ENCODE data around the gene DHX36.

Gene DHX36

GRCh38 chr3:154285221-154285620, 39.1 kb downstream of the DHX36 start:
- DNase-seq: no peak

- no peak for DNase-seq
Measured at GRCh38 chr3:154280161-154280560, 44.1 kb downstream of the DHX36 start.

GRCh38 chr3:154275965-154276364, 48.3 kb downstream of the DHX36 start:
- DNase-seq: no peak

- no peak for DNase-seq
Measured at GRCh38 chr3:154275292-154275691, 49.0 kb downstream of the DHX36 start.

GRCh38 chr3:154274348-154274747, 49.9 kb downstream of the DHX36 start:
- no peak for DNase-seq

GRCh38 chr3:154273381-154273780, 50.9 kb downstream of the DHX36 start:
- DNase-seq: no peak

GRCh38 chr3:154254527-154254926, 69.8 kb downstream of the DHX36 start:
- DNase-seq: no peak

GRCh38 chr3:154252759-154253638, 71.3 kb downstream of the DHX36 start:
- peak; percentile 18 to 60 for DNase-seq

- no peak for DNase-seq
Measured at GRCh38 chr3:154251610-154252009, 72.7 kb downstream of the DHX36 start.

- no peak for DNase-seq
Measured at GRCh38 chr3:154250291-154250690, 74.0 kb downstream of the DHX36 start.

GRCh38 chr3:154247806-154248415, 76.4 kb downstream of the DHX36 start:
- no peak for DNase-seq

GRCh38 chr3:154244644-154245043, 79.6 kb downstream of the DHX36 start:
- no peak for DNase-seq

- DNase-seq: no peak
Measured at GRCh38 chr3:154243353-154243752, 80.9 kb downstream of the DHX36 start.

GRCh38 chr3:154242766-154243165, 81.5 kb downstream of the DHX36 start:
- DNase-seq: no peak

- no peak for DNase-seq
Measured at GRCh38 chr3:154241496-154241895, 82.8 kb downstream of the DHX36 start.

- DNase-seq: no peak
Measured at GRCh38 chr3:154240235-154240634, 84.1 kb downstream of the DHX36 start.

- no peak for DNase-seq
Measured at GRCh38 chr3:154236331-154236730, 88.0 kb downstream of the DHX36 start.

GRCh38 chr3:154235330-154235729, 89.0 kb downstream of the DHX36 start:
- DNase-seq: no peak

- no peak for DNase-seq
Measured at GRCh38 chr3:154229217-154229590, 95.1 kb downstream of the DHX36 start.

GRCh38 chr3:154228561-154229216, 95.6 kb downstream of the DHX36 start:
- DNase-seq: no peak

GRCh38 chr3:154227531-154227930, 96.8 kb downstream of the DHX36 start:
- no peak for DNase-seq

- no peak for DNase-seq
Measured at GRCh38 chr3:154225536-154225935, 98.8 kb downstream of the DHX36 start.

GRCh38 chr3:154224866-154225265, 99.4 kb downstream of the DHX36 start:
- no peak for DNase-seq

- DNase-seq: no peak
Measured at GRCh38 chr3:154224366-154224765, 99.9 kb downstream of the DHX36 start.
